Body of pancreas (tissue), 4 donors: ENCODE data around the gene RAX2. TPM values are rescaled to one million over a fixed set of nuclear protein-coding genes. Genes with fewer than 3 reads are reported as not detected.

ENCODE experiments used
- ATAC-seq: fragments of 150-250 bp; one replicate; pipeline ENCODE4 v1.9.1; 2016
- DNase-seq, 4 donors: peaks; one replicate each; pipeline ENCODE4 v3.0.0-alpha.2; 2019
- H3K27ac ChIP-seq, 4 donors: fragments of 200-600 bp; sonication (generic); 1 replicate in 3 of 4; 2 replicates in 1 of 4; pipeline versions ENCODE4 v1.5.1 to v1.6.1; 2016 to 2019; ENCODE audit warnings: mild to moderate bottlenecking in 1 of 4, mixed read lengths in 1 of 4, moderate library complexity in 1 of 4
- H3K27me3 ChIP-seq, 2 donors: fragments of 200-600 bp; sonication (generic); one replicate each; pipeline ENCODE4 v1.6.0; 2016; ENCODE audit warnings: mild to moderate bottlenecking in 1 of 2
- H3K36me3 ChIP-seq, 2 donors: fragments of 200-600 bp; sonication (generic); replicated peaks in 1 of 2; 2 replicates each; pipeline ENCODE4 v1.5.1; 2016; ENCODE audit warnings: low read depth in 2 of 2; ENCODE audit not compliant: insufficient read depth in 1 of 2
- H3K4me1 ChIP-seq: fragments of 200-600 bp; sonication (generic); one replicate; pipeline ENCODE4 v1.6.0; 2016
- H3K4me3 ChIP-seq, 2 donors: fragments of 200-600 bp; sonication (generic); 1 replicate in 1 of 2; 2 replicates in 1 of 2; pipeline ENCODE4 v1.5.1; 2016 to 2019
- H3K9me3 ChIP-seq, 3 donors: fragments of 200-600 bp; sonication (generic); 1 replicate in 2 of 3; 2 replicates in 1 of 3; pipeline ENCODE4 v1.5.1; 2016
- CTCF ChIP-seq, 7 experiments: fragments of 450-650 bp in 4 of 7; fragments of 200-600 bp in 3 of 7; sonication (generic) in 3 of 7; IDR thresholded peaks; one replicate each; pipeline ENCODE4 v1.5.1; 2016 to 2019; ENCODE audit warnings: antibody characterized with exemption in 7 of 7
- POLR2A ChIP-seq, 3 donors: fragments of 450-650 bp; IDR thresholded peaks; one replicate each; pipeline ENCODE4 v1.6.1; 2016; ENCODE audit warnings: antibody characterized with exemption in 3 of 3, mild to moderate bottlenecking in 2 of 3
- WGBS, 2 donors: methylation state at CpG; one replicate each; pipeline ENCODE4 v1.1.5; 2017; 5-methylcytosine and 5-hydroxymethylcytosine counted together
- intact Hi-C: fragments of 100-400 bp; cut with DNase I; formaldehyde crosslinking; loops from one replicate; pipeline ENCODE4 v1.15.1; 2023
- total RNA-seq, 2 donors: library from RNA; depleted of rRNA; stranded (reverse); fragments of >200 nt; gene quantifications; one replicate each; pipeline ENCODE4 v1.1.0, GENCODE V29; 2016

The RAX2 gene
- total RNA-seq, 2 donors from 2014 or later: not detected

- no peak for TF ChIP-seq CTCF (IDR thresholded peaks at IDR 0.05)
- TF ChIP-seq POLR2A (IDR thresholded peaks at IDR 0.05): no peak
- H3K27ac ChIP-seq: no peak overlapping the region
- intact Hi-C loops: no loop called here
- no peaks in the 10 kb centered on the region for H3K36me3 ChIP-seq
- ATAC-seq (no peak), DNase-seq (no peak)
- whole genome bisulfite sequencing, 2 donors: 46 to 47% methylated on average over 12 to 15 of the region's 16 CpGs
- H3K4me1 ChIP-seq: peaks cover 5% of the 10 kb centered on the region
- no peak overlapping the region for H3K4me3 ChIP-seq
- no peaks in the 10 kb centered on the region for H3K9me3 ChIP-seq
- H3K27me3 ChIP-seq: no peaks in the 10 kb centered on the region
These were observed 17.2 kb upstream of the RAX2 start for GRCh38 chr19:3788996-3789778.

- H3K27me3 ChIP-seq: no peaks in the 10 kb centered on the region
- intact Hi-C loops: no loop called here
- peaks cover 0 to 18% (median 5%) of the 10 kb centered on the region in 3 donors for H3K9me3 ChIP-seq
- H3K4me3 ChIP-seq: no peak within 1 kb of the TSS
- peaks cover 5% of the 10 kb centered on the region for H3K4me1 ChIP-seq
- H3K27ac ChIP-seq: no peak within 1 kb of the TSS
- TF ChIP-seq POLR2A (IDR thresholded peaks at IDR 0.05) (no peak), CTCF (IDR thresholded peaks at IDR 0.05) (no peak)
- DNase-seq (no peak), ATAC-seq (no peak)
- H3K36me3 ChIP-seq: no peaks in the 10 kb centered on the region
- WGBS, 2 donors: 3 to 40% methylated on average over 5 to 78 of the region's 101 CpGs
These were observed 14.2 kb upstream of the RAX2 start, which contains the start of gene MATK for GRCh38 chr19:3785938-3786824. Gene MATK (minus strand): TSS chr19:3786381. CDS start chr19:3785135, 1,246 bp downstream.

- no peak for TF ChIP-seq CTCF (IDR thresholded peaks at IDR 0.05)
- no peak for TF ChIP-seq POLR2A (IDR thresholded peaks at IDR 0.05)
- Histone ChIP-seq H3K27ac (no peak overlapping the region), H3K27me3 (no peaks in the 10 kb centered on the region), H3K9me3 (peaks cover 0 to 23% (median 6%) of the 10 kb centered on the region in 3 donors), H3K4me1 (peaks cover 5% of the 10 kb centered on the region), H3K36me3 (no peaks in the 10 kb centered on the region), H3K4me3 (no peak overlapping the region)
- no peak for DNase-seq
- 0% methylated on average over 33 of the region's 47 CpGs; no CpG with 5 or more reads in 1 of the 2 donors for WGBS, 2 donors
- intact Hi-C loops: no loop called here
- no peak for ATAC-seq
These were observed 13.5 kb upstream of the RAX2 start for GRCh38 chr19:3785451-3785937.

- Histone ChIP-seq H3K27me3 (no peaks in the 10 kb centered on the region), H3K36me3 (no peaks in the 10 kb centered on the region), H3K4me3 (no peak overlapping the region), H3K27ac (no peak overlapping the region), H3K9me3 (peaks cover 0 to 23% (median 6%) of the 10 kb centered on the region in 3 donors), H3K4me1 (peaks cover 5% of the 10 kb centered on the region)
- WGBS, 2 donors: 29 to 36% methylated on average over 18 to 25 of the region's 25 CpGs
- no peak for TF ChIP-seq POLR2A (IDR thresholded peaks at IDR 0.05)
- TF ChIP-seq CTCF (IDR thresholded peaks at IDR 0.05): no peak
- intact Hi-C loops: no loop called here
- DNase-seq (no peak), ATAC-seq (no peak)
These were observed 12.8 kb upstream of the RAX2 start for GRCh38 chr19:3784607-3785450.
